GM12875 (cell line): ENCODE results near the gene ST8SIA2.
A peak's percentile ranks its signal among the peaks of the same experiment; 100 is the strongest.

ENCODE experiments used
- H3K4me3 ChIP-seq: one replicate; pipeline ENCODE4 v1.5.1; 2011; ENCODE audit warnings: low read depth, low read length, control low read depth
- TF ChIP-seq, protein P1 (sequence below): IDR thresholded peaks from 2 replicates; pipeline ENCODE4 v1.5.1; 2011; ENCODE audit warnings: low read depth, mild to moderate bottlenecking, control low read depth, inconsistent platforms, low read length, moderate library complexity, borderline replicate concordance; ENCODE audit not compliant: insufficient read depth

The ST8SIA2 gene

DNA sequence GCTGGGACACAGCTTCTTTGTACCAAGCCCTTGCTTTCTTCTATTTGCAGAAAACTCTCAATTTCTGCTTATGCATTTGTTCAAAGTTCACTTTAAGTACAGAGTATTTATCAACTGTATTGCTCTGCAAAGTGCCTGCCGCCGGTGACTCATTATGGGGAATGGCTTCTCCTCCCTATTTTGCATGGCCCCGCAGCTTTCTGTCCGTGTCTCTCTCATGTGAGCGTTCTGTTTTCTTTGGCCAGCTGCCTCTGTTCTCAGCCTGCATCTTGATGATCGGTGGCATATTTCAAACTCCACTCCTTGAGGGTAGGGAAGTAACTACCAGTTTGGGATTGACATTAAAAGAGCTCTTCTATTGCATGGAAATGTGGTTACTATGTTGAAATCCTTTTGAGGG, 28.6 kb upstream of the ST8SIA2 start:
- H3K4me3 ChIP-seq: no peak overlapping the region
- TF ChIP-seq, protein P1, sequence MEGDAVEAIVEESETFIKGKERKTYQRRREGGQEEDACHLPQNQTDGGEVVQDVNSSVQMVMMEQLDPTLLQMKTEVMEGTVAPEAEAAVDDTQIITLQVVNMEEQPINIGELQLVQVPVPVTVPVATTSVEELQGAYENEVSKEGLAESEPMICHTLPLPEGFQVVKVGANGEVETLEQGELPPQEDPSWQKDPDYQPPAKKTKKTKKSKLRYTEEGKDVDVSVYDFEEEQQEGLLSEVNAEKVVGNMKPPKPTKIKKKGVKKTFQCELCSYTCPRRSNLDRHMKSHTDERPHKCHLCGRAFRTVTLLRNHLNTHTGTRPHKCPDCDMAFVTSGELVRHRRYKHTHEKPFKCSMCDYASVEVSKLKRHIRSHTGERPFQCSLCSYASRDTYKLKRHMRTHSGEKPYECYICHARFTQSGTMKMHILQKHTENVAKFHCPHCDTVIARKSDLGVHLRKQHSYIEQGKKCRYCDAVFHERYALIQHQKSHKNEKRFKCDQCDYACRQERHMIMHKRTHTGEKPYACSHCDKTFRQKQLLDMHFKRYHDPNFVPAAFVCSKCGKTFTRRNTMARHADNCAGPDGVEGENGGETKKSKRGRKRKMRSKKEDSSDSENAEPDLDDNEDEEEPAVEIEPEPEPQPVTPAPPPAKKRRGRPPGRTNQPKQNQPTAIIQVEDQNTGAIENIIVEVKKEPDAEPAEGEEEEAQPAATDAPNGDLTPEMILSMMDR: no peak

DNA sequence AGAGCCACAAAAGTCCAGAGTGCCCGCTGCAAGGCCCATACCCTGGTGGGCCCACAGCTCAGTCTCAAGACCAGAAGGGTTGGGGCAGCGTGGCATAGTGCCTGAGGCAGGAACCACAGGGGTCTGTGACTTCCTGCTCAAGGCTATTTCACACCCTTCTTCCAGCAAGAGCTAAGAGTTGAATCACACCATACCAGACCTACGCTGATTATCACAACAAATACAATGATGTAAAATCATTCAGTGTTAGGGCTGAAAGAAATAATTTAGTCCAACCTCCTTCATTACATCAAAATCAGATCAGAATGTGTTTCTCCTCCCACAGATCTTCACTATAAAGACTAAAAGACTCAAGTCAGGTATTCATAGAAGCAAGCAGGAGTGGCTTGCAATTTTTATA, 27.8 kb upstream of the ST8SIA2 start:
- H3K4me3 ChIP-seq: no peak overlapping the region
- TF ChIP-seq, protein P1: no peak

DNA sequence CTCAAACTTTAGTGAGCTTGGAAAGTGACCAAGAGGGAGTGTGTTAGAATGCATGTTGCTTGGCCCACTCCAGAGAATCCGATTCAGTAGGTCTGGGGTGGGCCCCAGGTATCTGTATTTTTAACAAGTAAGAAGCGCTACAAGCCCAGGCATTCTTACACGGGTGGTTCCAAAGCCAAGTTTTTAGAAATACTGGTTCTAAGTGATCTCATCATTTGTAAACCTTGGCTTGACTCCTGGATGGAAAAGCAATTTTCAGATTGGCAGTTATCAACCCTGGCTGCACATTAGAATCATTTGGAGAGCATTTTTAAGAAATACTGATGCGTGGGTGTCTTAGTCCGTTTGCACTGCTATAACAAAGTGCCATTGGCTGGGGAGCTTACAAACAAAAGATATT, 27.3 kb upstream of the ST8SIA2 start:
- TF ChIP-seq, protein P1: no peak
- no peak overlapping the region for H3K4me3 ChIP-seq

DNA sequence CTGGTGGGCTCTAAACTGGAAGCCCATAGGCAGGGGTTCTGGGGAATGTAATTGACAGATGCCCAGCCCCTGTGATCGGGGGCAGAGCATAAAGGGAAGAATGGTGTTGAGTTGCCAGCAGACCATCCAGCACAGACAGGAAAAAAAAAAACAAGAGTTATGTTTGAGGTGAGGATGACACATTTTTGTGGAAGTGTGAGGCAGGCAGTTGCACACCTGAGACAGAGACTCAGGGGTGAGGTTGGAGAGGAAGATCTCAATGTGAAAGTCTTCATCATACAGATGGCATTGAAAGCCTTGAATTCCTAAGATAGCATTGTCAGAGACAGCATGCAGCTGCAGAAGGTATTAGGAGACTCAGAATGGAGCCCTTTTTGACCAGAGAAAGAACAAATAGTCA, 18.6 kb upstream of the ST8SIA2 start:
- H3K4me3 ChIP-seq: no peak overlapping the region
- TF ChIP-seq, protein P1: no peak

DNA sequence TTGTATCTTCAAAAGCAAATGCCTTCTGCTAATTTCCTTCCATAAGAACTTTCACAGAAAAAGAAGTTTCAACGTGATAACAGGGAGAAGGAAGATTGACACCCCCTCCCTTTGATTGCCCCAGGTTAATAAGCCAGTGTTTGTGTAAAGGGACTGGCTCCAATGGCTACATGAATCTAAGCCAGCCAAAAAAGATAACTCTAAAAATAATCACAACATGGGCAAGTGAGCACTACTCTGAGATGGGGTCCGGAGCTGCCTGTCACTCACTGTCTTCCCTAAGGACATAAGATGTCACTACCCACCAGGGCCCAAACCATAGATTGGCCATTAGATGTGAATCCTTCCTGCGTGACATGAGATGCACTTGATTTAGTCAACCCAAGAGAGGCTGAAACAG, 17.6 kb upstream of the ST8SIA2 start:
- no peak overlapping the region for H3K4me3 ChIP-seq
- TF ChIP-seq, protein P1: no peak

DNA sequence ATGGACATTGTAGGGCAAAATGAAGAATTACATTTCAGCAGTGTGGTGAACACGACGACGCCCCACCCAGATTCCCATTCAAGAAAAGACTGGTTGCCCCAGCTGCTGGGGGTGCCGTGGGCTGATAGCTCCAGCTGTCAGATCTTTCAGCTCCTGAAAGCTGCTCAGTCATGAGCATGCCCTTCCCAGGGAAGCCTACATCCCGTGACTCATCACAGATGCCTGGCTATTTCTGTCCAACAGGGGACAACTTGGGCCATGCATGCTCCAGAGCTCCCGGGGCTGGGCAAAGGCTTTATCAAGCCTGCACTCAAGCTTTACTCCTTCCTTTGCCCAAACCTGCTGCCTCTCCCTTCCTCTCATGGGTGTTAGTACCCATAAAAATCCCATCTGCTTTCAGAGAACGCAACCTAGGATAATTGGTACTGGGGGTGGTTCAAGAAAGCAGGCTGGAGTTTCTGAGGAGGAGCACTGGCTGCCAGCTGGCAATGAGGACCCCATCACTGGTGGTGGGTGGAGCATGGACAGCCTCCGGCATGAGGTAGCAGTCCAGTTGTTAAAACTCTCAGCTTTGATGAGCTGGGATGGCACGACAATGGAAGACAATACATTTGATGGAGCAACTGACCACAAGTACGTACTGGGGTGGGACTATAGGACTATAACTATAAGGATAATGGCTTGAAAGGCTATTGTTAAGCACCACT, 16.4 kb upstream of the ST8SIA2 start:
- no peak overlapping the region for H3K4me3 ChIP-seq
- TF ChIP-seq, protein P1: no peak

DNA sequence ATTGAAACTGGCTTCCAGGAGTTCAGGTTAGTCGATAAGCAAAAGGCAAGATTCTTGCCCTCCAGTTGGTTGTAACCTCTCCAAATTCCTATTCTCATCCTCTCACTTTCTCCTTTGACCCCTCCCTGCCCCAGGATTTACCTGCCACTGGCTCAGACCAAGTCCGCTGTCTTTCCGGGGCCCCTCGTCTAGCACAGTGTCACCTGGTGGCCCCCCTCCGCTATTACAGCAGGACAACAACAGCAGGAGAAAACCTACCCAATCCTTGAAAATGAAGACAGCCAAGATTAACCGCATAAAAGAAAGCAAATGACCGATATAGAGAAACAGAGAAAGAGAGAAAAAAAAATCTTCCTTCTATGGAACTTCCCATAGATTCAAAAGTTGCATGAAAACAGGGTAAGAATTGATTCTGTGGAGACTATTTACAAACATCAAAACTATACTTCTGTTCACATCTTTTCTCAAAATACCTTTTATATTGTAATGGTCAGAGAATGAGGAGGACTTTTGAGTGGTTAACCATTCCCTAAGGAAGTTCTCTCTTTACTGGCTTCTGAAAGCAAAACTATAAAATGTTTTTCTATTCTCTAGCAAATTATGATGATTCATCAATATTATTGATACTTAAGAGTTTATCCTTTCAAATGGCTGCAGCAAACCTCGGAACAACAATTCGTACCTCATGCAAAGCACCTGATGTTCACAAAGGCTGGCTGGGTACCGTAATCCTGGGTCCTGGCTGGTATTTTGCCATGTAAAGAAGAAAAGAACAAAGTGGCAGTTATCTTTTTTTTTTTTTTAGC, 10.0 kb upstream of the ST8SIA2 start:
- TF ChIP-seq, protein P1: peak; percentile 89
- H3K4me3 ChIP-seq: no peak overlapping the region
